GM21447 (cell line): ENCODE results near the gene ATN1.
A peak's percentile ranks its signal among the peaks of the same experiment; 100 is the strongest.

Source experiments
- ATAC-seq: cut with Tn5 transposase; IDR thresholded peaks from one replicate; pipeline ENCODE4 v1.9.1; 2021; ENCODE audit not compliant: unreplicated experiment

The ATN1 gene

GRCh38 chr12:6956021-6956727 is 28.4 kb downstream of the ATN1 start:
- no peak for ATAC-seq

DNA sequence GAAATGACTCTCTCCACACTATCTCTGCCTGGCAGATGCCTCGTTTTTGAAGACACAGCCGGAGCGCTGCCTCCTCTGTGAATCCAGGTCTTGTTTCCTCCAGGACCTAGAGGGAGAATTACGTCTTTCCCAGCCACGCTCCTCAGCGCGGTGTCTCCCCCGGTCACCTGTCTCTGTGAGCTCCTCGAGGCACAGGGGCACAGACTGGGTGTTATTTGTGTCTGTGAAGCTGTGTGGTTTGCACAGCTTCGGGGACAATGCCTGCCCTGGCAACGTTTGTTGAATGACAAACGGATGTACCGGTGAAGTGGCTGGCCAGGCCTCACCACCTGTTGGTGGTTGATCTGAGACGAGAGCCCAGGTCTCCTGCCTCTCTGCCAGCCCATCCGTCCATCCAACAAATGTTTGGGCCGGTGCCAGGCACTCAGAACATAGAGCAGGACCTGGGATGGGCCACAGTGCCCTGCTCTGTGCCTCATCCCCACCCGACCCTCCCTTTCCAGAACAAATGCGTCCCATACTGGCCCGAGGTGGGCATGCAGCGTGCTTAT is 29.5 kb downstream of the ATN1 start:
- no peak for ATAC-seq

DNA sequence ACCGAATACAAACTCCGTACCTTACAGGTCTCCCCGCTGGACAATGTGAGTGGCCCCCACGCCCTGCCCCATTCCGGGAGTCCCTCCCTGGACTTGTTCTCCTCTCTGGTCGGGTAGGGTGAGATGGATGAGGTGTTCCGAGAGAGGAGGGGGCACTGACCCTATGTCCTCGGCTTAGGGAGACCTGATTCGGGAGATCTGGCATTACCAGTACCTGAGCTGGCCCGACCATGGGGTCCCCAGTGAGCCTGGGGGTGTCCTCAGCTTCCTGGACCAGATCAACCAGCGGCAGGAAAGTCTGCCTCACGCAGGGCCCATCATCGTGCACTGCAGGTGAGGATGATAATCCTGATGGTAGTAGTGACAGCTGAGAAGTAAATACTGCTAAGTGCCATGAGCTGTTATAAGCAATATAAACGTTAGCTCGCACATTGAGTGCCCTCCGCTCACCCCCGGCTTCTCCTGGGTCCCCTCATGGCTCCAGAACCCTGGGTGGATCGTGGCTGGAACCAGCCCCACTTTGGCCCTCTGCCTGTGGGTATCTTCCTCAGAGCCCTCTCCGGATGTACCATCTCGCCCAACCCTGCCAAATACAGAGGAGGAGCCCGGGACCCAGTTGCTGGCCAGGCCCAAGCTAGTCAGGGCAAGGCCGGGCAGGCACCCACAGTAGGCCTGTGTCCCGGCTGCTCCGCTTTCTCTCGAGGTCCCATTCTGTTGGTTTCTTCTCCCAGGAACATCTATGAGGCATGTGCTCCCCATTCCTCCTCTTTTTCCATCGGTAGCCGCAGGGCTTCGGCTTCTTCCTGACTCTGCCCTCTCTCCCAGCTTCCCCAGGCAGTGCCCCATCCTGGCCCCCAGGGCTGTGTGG is 30.2 kb downstream of the ATN1 start:
- no peak for ATAC-seq

DNA sequence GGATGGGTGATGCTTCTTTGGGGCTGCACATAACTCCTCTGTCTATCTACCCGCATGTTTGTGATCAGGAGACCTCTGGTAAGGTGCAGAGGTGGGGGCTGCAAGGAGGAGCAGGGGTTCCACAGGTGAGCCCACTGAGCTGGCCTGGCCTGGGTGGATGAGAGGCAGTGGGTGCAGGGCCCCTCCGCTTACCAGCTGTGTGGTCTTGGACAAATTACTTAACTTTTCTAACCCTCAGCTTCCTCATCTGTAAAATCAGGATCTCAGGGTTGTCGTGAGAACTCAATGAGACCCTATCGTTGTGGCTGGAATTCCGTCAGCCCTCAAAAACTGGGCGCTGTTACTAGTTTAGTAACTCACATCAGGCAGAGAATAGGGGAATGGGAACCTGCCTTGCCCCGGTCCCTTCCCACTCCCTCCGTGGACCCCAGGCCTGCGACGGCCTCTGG is 30.9 kb downstream of the ATN1 start:
- no peak for ATAC-seq

- ATAC-seq, result peak; percentile 49
Measured at GRCh38 chr12:6959058-6959804, 31.5 kb downstream of the ATN1 start.

- no peak for ATAC-seq
Measured at GRCh38 chr12:6959805-6960592, 32.2 kb downstream of the ATN1 start.

GRCh38 chr12:6960593-6961277 is 33.0 kb downstream of the ATN1 start:
- peak; percentile 27 for ATAC-seq

DNA sequence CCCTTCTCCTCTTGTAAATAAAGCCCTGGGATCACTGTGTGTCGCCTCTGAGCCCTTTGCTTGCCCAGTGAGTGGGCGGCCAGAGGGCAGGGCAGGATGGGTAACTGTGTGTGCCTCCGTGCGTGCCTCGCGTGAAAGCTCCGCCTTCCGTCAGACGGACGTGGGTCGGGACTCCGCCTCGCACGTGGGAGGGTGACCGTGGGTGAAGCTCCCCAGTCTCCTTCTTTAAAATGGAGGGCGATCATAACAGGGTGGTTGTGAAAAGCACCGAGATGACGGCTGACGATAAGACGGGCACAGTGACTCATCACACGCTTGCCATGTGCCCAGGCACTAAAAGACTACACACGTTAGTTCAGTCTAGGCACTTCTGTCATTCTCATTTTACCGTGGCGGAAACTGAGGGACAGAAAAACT is 33.5 kb downstream of the ATN1 start:
- no peak for ATAC-seq

GRCh38 chr12:6961695-6962284 is 34.0 kb downstream of the ATN1 start:
- ATAC-seq, result no peak

- no peak for ATAC-seq
Measured at GRCh38 chr12:6962285-6963015, 34.7 kb downstream of the ATN1 start.

DNA sequence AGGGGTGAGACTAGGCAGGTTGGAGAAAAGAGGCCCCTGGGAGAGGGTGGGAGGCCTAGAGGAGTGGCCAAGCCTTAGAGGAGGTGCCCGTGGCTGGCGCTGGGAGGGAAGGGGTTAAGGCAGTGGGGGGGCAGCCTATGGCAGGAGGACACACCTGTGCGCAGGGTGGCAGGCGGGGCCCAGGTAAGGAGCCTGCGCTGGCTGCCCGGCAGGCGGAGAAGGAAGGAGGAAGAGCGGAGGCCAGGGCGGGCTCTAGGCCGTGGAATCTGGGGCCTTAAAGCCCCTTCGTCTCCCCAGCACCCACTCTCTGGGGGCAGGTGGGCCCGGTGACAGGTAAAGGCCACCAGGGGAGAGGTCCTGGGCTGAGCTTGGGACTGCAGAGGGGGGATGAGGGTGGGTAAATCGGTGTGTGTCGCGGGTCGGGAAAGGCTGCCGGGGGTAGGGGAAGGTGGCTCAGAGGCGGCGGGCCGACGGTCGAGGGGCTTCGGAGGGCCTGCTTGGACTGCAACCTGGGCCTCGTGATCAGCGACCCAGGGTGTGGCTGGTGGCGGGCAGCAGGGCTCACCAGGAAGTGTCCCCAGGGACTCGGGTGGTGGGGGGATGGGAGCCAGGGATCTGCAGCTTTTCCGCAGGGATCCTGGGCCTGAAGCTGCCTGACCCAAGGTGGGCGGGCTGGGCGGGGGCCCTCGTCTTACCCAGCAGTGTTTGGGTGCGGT is 35.4 kb downstream of the ATN1 start:
- no peak for ATAC-seq

GRCh38 chr12:6963791-6964413 is 36.1 kb downstream of the ATN1 start:
- ATAC-seq, result no peak

DNA sequence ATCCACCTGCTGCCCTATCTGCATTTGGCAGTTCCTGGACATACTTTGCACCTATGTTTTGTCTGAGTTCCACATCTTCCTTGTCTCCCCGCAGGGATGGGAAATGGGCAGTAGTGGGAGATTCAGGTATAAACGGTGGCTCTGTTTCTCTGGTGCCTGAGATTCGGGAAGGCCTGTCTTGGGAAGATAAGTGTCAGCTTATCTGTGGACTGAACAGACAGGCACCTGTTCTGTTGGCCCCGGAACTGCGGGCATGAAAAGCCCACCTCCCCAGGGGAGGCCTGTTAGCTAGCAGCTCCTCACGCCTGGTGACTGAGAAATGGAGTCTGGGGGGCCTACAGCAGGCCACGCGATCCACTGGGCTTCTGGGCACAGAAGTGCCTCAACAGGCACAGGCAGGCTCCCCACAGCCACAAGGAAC is 36.9 kb downstream of the ATN1 start:
- ATAC-seq, result no peak

DNA sequence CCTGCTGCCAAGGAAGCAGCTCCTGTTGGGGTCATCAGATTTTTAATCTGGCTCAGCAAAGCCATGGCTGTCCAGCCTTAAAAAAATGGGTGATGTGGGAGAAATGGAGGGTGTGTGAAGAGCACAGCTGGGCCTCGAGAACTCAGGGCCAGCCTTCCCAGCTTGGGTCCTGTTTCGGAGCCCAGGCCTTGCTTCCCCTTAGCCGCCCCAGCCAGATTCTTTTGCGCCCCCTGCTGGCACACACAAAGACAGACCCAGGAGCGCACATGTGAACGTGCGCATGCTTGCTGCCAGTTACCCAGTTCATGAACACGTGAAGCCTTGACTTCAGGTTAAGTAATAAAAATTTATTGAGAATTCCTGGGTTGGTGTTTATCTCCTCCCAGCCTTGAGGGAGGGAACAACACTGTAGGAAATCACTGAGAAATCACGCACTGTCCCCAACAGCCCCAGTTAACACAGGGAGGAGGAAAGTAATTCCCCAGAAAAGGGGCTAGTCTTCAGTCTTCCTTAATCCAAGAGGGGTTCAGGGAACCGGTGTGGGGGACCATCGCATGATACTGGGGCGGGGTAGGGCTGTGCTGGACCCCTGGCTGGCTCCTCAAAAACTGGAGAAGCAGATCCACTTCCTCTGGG is 37.4 kb downstream of the ATN1 start:
- ATAC-seq, result peak; percentile 43

DNA sequence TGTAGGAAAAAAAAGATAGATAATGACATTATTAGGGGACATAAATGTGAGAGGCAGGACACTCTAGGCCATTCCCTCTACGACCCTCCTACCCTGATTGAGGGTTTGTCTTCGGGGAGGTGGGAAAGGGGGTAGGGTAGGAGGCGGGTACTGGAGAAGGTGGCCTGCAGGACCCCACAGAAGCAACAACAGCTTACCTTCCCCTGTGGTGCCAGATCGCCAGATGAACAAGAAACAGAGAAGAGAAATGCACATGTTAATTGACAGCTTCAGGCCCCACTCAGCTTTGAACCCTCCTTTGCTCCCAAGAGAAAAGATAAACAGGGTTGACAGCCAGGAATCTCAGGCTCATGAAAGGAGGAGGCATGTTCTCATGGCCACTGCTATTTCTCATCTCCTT is 38.0 kb downstream of the ATN1 start:
- no peak for ATAC-seq

- ATAC-seq, result no peak
Measured at GRCh38 chr12:6966351-6966750, 38.6 kb downstream of the ATN1 start.

GRCh38 chr12:6967651-6968100 is 39.9 kb downstream of the ATN1 start:
- ATAC-seq, result no peak
